HG02973 (cell line): ENCODE results near the gene RNASE12.
"Not testable (repeated sequence)": the region's sequence is repeated elsewhere in the genome, so short reads cannot be mapped to it uniquely, and the experiment has no call there.

Experiments
- ATAC-seq: cut with Tn5 transposase; IDR thresholded peaks from one replicate; pipeline ENCODE4 v1.9.1; 2021; ENCODE audit warnings: moderate library complexity; ENCODE audit not compliant: unreplicated experiment

The RNASE12 gene

DNA sequence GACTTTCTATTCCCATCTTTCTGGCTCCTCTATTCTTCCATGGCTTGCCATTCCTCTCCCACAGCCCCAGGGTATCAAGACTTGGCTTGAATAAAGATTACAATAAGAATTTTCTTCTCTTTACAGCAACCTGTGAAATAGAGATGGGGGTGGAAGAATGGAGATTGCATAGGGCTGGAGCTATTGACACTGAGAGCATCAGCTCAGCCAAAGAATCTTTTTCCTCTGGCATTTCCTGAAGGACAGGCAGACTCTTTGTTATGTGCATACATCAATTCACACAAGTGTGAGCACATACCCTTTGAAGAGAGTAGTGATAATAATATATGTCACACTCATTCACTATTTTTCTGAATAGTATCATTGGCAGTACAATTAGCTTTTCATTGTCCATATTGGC is 8.0 kb downstream of the RNASE12 start:
- no peak for ATAC-seq

GRCh38 chr14:20580242-20580641 is 10.9 kb downstream of the RNASE12 start:
- no peak for ATAC-seq

DNA sequence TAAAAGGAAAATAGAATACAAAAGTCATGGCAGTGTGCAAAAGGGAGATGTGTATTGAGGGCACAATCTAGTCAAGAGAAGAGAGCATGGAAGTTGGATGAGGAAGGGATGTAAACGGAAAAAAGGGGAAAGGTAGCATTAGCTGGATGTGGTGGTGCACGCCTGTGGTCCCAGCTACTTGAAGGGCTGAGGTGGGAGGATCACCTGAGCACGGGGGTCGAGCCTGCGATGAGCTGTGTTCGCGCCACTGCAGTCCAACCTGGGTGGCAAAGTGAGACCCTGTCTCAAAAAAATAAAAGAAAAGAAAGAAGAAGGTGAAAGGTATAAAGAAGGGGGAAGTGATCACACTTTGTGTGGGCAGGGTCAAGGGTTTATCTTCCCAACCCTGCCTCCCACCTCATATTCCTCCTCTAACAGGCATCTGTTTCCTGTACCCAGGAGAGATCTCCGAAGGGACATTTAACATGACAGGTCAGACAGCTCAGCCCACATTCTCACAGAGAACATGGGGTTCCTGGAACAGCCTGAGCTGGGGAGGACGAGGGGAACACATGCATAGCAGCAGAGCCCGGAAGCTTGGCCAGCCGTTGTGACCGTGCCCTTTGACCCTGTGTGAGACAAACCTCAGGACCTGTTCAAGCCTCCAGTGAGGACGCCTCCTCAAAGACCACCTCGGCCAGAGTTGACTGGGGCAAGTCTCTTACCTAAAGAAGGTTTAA is 12.2 kb downstream of the RNASE12 start:
- ATAC-seq: no peak

DNA sequence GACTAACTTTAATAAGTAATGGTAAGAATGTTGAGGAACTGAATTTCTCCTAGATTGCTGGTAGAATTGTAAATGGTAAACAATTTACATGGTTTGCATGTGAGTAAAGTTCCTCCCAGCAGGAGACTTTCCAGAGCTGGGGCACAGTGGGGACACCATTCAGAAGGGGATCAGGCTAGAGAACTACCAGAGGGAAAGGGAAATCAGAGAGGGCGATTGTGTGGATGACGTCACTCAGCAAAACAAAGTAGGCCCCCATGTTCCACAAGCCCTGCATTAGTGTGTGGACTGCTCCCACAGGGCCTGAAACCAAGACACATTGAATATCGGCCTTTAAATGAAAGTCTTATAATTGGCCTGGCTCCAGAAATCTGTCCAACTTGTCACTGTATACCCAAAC is 12.9 kb downstream of the RNASE12 start:
- ATAC-seq: no peak

GRCh38 chr14:20572382-20572990 is 18.7 kb downstream of the RNASE12 start:
- not testable (repeated sequence) for ATAC-seq

- not testable (repeated sequence) for ATAC-seq
Measured at GRCh38 chr14:20570720-20571119, 20.5 kb downstream of the RNASE12 start.

DNA sequence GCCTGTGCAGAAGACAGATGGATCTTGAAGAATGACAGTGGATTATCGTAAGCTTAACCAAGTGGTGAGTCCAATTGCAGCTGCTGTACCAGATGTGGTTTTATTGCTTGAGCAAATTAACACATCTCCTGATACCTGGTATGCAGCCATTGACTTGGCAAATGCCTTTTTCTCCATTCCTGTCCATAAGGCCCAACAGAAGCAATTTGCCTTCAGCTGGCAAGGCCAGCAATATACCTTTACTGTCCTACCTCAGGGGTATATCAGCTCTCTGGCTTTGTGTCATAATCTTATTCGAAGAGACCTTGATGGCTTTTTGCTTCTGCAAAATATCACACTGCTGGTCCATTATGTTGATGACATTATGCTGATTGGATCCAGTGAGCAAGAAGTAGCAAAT is 21.3 kb downstream of the RNASE12 start:
- ATAC-seq: not testable (repeated sequence)

DNA sequence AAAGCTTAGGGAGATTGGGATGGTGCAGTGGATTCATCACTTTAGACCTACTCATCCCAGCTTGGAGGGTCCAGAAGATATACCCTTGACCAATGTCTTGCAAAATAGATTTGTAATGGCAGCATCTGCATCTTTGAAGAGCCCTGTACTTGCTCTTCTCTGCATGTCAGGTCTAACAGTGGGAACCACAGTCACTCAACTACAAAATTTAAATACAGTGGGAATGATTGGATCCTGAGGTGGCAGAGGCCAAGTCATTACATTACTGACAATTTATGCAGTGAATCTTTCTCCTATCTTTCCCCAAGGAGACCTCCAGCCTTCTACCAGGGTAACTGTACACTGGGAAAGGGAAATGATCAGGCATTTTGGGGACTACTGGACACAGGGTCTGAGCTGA is 22.1 kb downstream of the RNASE12 start:
- ATAC-seq: no peak

- no peak for ATAC-seq
Measured at GRCh38 chr14:20568393-20568792, 22.8 kb downstream of the RNASE12 start.

- not testable (repeated sequence) for ATAC-seq
Measured at GRCh38 chr14:20567199-20567598, 24.0 kb downstream of the RNASE12 start.

DNA sequence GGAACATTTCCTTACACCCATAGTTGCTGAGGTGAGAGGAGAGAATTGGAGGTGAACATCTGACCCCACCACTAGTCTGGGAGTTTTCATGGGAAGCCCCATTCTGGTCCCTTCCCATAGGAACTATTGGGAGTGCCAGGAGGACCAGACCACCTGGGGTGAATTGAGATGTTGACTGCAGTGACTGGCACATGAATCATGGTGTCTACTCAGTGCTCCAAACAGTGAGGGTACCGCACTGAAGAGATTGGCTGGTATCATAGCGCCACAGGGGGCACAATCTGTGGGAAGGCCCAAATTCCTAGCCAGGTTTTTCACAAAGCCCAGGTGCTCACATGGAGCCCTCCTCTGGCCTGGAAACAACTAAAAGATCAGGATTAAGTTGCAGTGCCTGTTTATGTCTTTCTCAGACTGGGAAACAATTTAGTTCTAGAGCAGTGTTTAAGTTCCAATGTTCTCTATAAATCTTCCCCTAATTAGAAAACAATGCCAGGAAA is 26.6 kb downstream of the RNASE12 start:
- no peak for ATAC-seq

- no peak for ATAC-seq
Measured at GRCh38 chr14:20563971-20564370, 27.2 kb downstream of the RNASE12 start.

DNA sequence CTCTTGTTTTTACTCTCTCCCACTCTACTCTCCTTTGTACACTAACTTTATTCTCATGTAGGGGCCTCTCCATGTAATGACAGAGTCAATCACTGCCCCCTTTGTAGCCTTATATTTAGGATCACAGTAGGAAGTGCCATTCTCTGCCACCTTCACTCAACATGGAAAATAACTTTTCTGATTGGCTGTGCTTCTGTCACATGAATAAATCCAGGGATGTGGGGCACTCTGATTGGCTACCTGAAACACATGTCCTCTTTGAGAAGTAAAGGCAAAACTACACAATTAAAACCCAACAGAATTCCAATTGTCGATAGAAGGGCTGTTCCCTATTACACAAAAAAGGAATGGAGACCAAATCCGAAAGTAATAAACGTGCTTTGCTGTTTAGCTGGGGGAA is 30.2 kb downstream of the RNASE12 start, which contains the start of gene RNASE9:
Gene RNASE9, minus strand, starts transcription at position 87 of the 400 bp plus-strand sequence.
- no peak for ATAC-seq

- ATAC-seq: no peak
Measured at GRCh38 chr14:20559461-20559904, 31.7 kb downstream of the RNASE12 start.

- no peak for ATAC-seq
Measured at GRCh38 chr14:20557212-20557542, 34.0 kb downstream of the RNASE12 start.

GRCh38 chr14:20556500-20557211 is 34.5 kb downstream of the RNASE12 start:
- no peak for ATAC-seq

DNA sequence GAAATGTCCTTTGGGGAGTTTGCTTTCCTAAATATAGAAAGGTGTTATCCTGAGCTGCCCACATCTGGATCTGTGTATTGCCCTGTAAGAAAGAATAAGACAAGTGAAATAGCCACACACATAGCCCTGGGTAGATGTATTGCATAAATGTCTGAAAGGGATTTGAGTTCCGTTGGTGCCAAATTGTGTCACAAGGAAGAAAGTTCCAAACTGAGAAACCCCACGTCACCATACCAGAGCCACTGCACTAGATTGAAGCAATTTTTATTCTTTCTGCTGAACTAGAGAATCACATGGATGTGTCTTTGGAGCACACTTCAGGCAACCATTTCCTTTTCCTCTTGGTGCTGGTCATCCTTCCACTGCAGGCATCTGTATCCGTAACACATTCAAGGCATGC is 35.3 kb downstream of the RNASE12 start:
- ATAC-seq: no peak

DNA sequence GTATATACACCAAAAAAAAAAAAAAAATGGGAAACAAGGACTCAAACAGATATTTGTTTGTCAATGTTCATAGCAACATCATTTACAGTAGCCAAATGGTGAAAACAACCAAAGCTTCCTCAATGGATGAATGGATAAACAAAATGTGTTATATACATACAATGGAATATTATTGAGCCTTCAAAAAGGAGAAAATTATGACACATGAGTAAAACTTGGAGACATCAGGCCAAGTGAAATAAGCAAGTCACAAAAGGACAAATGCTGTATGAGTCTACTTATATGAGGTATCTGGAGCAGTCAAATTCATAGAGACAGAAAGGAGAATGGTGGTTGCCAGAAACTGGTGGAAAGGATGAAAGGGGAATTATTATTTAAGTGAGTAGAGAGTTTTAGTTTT is 38.2 kb downstream of the RNASE12 start:
- ATAC-seq: no peak

DNA sequence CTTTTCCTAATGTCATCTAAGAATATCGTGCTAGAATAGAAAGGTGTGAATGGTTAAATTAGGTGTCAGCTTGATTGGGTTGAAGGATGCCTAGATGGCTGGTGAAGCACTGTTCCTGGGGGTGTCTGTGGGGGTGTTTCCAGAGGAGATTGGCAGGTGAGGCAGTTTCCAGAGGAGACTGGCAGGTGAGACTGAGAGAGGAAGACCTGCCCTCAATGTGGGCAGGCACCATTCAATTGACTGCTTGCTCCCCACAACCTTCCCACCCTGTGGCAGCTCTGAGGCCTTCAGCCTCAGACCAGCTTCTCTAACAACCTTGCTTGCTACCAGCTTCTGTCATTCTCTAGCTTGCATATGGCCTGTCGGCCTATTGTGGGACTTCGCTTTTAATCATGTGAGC is 39.6 kb downstream of the RNASE12 start:
- ATAC-seq: no peak

DNA sequence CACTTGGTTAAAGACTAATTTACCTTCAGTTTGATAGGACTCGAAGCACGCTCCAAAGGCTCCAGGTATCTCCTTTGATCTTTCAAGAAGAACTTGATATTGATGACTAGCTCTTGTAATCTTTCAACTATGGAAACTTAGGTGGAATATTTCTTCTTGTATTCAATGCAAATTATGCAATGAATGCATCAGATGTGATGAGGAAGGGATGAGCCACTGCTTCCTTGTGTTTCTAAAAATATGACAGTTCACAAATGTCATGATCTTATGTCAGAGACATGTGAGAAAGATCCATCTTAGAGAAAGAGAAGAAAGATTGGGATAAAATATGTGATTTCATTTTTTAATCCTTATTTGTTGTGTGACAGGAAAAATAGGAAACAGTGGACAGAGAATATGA is 40.2 kb downstream of the RNASE12 start:
- ATAC-seq: no peak

DNA sequence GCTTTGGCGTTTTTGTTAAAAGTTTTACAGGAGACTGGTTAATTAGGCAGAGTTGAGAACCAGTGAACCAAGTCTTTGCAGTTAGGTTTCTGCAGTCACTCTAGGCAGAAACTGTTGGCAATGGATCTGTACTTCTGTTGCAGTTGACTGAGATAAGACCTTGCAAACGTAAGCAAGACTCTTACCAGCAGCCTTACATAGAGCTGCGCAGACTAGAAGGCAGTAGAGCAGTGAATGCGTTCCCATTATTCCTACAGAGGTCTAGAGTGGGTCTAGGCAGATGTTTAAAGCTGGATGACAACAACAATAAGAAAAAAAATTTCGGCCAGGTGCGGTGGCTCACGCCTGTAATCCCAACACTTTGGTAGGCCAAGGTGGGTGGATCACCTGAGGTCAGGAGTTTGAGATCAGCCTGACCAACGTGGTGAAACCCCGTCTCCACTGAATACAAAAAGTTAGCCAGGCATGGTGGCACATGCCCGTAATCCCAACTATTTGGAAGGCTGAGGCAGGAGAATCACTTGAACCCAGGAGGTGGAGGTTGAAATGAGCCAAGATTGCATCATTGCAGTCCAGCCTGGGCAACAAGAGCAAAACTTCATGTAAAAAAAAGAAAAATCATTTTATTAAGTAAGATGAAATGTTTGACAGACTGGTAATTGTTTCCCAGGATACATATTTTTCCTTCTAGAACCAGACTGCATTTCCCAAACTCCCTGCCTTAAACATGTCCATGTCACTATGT is 42.6 kb downstream of the RNASE12 start:
- ATAC-seq: no peak
